ENCODE results near the gene KCNK7.
A peak's percentile ranks its signal among the peaks of the same experiment; 100 is the strongest.

KCNK7 gene

DNA sequence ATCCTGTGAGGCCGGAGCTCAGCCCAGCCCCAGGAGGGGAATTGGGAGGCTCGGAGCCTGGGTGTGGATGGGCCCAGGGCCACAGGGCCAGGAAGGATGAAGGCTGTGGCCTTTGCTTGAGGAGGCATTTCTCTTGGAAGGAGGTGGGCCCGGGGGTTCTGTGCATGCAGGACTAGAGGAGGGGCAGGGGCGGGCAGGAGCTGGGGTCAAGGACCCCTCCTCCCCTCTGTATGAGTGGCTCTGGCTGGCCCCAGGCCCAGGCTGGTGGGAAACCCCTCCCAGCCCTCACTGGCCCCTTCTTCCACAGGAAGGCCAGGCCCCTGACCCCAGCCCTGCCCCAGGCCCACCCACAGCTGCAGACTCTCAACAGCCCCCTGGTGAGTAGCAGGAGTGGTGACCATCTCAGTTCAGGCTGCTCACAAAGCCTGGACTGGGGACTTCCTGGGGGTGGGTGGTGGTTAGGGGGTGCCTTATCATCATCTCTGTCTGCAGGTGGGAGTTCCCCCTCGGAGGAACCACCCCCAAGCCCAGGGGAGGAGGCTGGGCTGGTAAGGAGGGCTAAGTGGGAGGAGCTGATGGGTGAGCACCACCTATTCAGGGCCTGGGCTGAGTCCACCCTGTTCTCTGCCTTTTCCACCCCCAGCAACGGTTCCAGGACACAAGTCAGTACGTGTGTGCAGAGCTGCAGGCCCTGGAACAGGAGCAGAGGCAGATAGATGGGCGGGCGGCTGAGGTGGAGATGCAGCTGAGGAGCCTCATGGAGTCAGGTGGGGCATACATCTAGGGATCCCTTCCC is 6.0 kb downstream of the KCNK7 start:
- DNase-seq (ENCODE audit: low read depth in 2 of 2, low spot score in 1 of 2): no peak

- DNase-seq (ENCODE audit: low read depth in 2 of 2, low spot score in 1 of 2): peak in 1 of 2 donors; percentile 61
Measured at GRCh38 chr11:65588199-65589054, 7.2 kb downstream of the KCNK7 start.

DNA sequence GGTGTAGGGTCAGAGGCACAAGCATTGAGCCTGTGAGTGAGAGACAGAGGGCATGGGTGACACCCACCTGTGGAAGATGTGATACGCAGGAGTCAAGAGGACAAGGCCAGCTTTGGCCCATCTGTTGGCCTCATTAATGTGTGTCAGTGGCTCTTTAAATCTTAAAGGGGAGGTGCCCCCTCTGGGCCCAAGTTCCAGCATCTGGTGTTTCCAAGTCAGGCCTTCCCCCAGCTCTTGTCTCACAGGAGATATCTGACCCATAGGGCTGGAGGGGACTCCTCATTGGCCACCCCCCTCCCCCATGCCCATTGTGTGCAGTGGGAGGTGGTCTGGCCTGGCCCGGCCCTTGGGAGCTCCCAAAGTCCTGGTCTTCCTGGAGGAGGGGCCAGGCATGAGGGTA is 8.9 kb downstream of the KCNK7 start:
- no peak for DNase-seq (ENCODE audit: low read depth in 2 of 2, low spot score in 1 of 2)

- DNase-seq (ENCODE audit: low read depth in 2 of 2, low spot score in 1 of 2): no peak
Measured at GRCh38 chr11:65586247-65586630, 9.4 kb downstream of the KCNK7 start.

DNA sequence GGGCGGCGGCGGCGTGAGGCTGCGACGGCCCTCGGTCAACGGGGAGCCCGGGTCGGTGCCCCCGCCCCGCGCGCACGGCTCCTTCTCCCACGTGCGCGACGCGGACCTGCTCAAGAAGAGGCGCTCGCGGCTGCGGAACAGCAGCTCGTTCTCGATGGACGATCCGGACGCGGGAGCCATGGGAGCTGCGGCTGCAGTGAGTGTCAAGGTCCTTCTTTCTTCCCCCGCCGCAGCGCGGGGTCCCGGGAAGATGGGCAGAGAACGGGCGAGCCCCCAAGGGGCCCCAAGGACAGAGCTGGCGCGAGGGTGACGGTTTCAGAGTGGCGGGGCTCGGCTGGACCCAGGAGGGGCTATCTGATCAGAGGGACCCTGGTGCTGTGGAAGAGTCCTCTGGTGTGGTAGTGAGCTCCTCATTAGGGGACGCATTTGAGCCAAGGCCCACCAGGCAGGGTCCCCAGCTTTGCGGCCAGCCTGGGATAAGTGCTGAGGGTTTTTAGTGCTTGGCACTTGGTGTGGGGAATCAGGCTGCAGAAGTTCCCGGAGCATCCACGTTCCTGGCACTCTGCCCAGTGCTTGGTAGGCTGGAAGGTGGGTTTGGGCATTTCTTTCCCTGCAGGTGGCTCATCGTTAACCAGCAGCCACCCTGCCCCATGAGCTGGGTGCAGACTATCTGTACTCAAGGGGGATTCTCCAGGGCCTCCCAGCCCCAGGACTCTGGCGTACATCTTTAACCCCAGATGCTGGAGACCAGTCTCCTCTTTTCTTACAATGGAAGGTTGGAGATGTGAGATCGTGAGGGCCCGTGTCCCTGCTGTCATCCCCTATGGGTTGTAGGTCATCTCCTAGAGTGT is 10.0 kb downstream of the KCNK7 start:
- DNase-seq (ENCODE audit: low read depth in 2 of 2, low spot score in 1 of 2): no peak

- DNase-seq (ENCODE audit: low read depth in 2 of 2, low spot score in 1 of 2): no peak
Measured at GRCh38 chr11:65584723-65585171, 10.9 kb downstream of the KCNK7 start.

DNA sequence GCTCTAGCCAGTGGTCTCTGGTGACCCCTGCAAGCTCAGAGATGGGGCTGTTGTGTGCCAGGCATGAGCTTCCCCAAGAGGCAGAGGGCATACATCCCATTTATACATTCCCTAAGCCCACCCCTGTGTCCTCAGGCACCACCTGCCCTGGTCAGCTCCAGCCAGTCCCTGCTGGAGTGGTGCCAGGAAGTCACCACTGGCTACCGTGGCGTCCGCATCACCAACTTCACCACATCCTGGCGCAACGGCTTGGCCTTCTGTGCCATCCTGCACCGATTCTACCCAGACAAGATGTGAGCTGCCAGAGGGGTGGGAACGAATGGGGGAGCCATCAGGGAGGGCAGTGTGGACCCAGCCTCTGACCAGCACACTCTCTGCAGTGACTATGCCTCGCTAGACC is 11.5 kb downstream of the KCNK7 start:
- no peak for DNase-seq (ENCODE audit: low read depth in 2 of 2, low spot score in 1 of 2)

DNA sequence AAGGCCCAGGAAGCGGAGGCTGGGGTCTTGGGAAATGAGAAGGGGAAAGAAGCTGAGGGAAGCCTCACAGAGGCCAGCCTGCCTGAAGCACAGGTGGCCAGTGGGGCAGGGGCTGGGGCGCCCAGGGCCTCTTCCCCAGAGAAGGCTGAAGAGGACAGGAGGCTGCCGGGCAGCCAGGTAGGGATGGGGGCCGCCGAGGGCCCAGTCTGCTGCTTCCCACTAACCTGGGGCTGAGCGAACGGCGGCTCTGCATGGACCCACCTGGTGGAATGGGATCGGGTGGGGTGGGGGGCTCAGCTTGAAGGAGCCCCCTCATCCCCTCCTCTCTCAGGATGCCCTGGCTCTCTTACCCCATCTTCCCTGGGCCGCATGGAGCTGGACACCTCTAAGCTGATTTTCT is 12.0 kb downstream of the KCNK7 start:
- no peak for DNase-seq (ENCODE audit: low read depth in 2 of 2, low spot score in 1 of 2)

DNA sequence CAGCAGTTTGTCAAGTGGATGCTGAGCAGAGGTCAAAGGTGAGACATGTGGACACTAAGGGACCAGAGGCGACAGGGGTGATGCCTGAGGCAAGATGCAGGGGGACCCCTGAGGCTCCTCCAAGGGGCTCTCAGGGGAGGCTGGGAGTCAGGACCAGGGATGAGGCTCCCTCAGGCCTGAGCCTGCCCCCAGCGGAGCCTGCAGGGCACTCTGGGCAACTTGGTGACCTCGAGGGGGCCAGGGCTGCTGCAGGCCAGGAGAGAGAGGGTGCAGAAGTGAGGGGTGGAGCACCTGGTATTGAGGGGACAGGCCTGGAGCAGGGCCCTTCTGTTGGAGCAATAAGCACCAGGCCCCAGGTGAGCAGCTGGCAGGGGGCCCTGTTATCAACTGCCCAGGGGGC is 13.7 kb downstream of the KCNK7 start:
- DNase-seq (ENCODE audit: low read depth in 2 of 2, low spot score in 1 of 2): no peak

GRCh38 chr11:65580756-65581155 is 14.8 kb downstream of the KCNK7 start:
- no peak for DNase-seq (ENCODE audit: low read depth in 2 of 2, low spot score in 1 of 2)

GRCh38 chr11:65580031-65580692 is 15.4 kb downstream of the KCNK7 start:
- no peak for DNase-seq (ENCODE audit: low read depth in 2 of 2, low spot score in 1 of 2)

DNA sequence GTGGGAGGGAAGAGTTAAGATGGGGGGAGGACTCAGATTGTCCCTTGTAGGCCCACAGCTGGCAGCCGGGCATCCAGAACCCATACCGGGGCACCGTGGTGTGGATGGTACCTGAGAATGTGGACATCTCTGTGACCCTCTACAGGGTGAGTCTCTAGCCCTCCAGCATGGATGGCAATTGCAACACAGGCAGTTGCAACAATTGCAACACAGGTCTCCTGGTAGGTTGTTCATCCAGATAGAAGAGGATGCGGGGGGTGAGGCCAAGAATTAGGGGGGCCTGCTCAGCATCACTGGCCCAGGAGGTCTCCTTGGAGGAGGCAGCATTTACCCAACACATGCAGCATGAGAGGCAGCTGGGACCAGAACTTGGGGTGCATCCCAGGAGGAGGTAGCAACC is 16.3 kb downstream of the KCNK7 start:
- no peak for DNase-seq (ENCODE audit: low read depth in 2 of 2, low spot score in 1 of 2)

DNA sequence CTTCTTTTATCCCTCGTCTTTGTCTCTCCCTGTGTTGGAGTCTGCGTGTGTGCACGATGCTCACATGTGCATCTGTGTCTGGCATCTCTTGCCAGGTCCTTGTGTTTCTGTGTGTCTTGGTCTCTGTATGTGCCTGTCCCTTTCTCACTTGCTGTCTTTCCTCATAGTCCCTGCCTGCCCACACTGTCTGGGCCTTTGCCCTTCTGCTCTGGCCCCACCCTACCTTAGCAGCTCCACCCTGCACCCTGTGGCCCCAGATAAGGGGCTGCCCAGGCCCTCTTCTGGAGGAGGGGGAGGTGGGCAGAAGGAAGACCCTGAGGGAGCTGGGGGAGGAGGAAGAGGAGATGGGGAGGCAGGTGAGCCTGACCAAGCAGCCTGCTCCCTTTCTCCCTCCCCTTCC is 16.9 kb downstream of the KCNK7 start:
- no peak for DNase-seq (ENCODE audit: low read depth in 2 of 2, low spot score in 1 of 2)

DNA sequence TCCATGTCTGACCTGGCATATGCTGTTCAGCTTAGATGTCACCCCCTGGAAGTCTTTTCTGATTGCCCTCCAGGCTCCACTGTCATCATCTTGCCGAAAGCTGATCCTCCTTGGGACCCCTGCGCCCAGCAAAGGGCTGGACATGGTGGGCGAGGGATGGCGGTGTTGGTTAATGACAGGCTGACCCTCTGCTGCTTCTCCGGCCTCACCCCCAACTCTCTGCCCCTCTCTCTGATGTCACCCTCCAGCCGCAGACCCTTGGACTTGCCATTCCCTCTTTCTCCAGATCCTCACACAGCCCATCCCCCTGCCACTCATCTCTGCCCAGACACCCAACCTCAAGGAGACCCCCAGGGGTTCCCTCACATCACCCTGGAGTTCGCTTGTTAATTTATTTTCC is 17.5 kb downstream of the KCNK7 start:
- DNase-seq (ENCODE audit: low read depth in 2 of 2, low spot score in 1 of 2): no peak

- no peak for DNase-seq (ENCODE audit: low read depth in 2 of 2, low spot score in 1 of 2)
Measured at GRCh38 chr11:65577756-65578109, 17.9 kb downstream of the KCNK7 start.

- no peak for DNase-seq (ENCODE audit: low read depth in 2 of 2, low spot score in 1 of 2)
Measured at GRCh38 chr11:65576867-65577755, 18.5 kb downstream of the KCNK7 start.

GRCh38 chr11:65576232-65576866 is 19.3 kb downstream of the KCNK7 start:
- DNase-seq (ENCODE audit: low read depth in 2 of 2, low spot score in 1 of 2): no peak

GRCh38 chr11:65575568-65576231 is 19.9 kb downstream of the KCNK7 start, which contains the start of gene EHBP1L1:
Gene EHBP1L1, plus strand, starts transcription at chr11:65576053. Its CDS starts 250 bp downstream, at chr11:65576303.
- peak in 1 of 2 donors; percentile 55 for DNase-seq (ENCODE audit: low read depth in 2 of 2, low spot score in 1 of 2)

Data from stimulated activated CD8-positive, alpha-beta memory T cell treated with anti-CD3 and anti-CD28 coated beads, Interleukin-4, amount 100 ng/mL, for 1 hour (primary cell).